GM21390 (cell line): Measurements from ENCODE around the gene PRKAG2.
"Not testable (repeated sequence)": the region's sequence is repeated elsewhere in the genome, so short reads cannot be mapped to it uniquely, and the experiment has no call there.

Experiments used
- ATAC-seq: cut with Tn5 transposase; IDR thresholded peaks from one replicate; pipeline ENCODE4 v1.9.1; 2021; ENCODE audit not compliant: unreplicated experiment

The PRKAG2 gene

GRCh38 chr7:151852486-151853396 lies 24.2 kb downstream of the PRKAG2 start:
- ATAC-seq = no peak

- no peak for ATAC-seq
Measured at GRCh38 chr7:151851782-151852181, 25.1 kb downstream of the PRKAG2 start.

GRCh38 chr7:151851145-151851751 lies 25.7 kb downstream of the PRKAG2 start:
- ATAC-seq = peak; percentile 59

- no peak for ATAC-seq
Measured at GRCh38 chr7:151850491-151851124, 26.3 kb downstream of the PRKAG2 start.

GRCh38 chr7:151849879-151850260 lies 27.0 kb downstream of the PRKAG2 start:
- ATAC-seq = no peak

GRCh38 chr7:151849008-151849878 lies 27.7 kb downstream of the PRKAG2 start:
- no peak for ATAC-seq

GRCh38 chr7:151847681-151848081 lies 29.2 kb downstream of the PRKAG2 start:
- no peak for ATAC-seq

- no peak for ATAC-seq
Measured at GRCh38 chr7:151847136-151847535, 29.8 kb downstream of the PRKAG2 start.

GRCh38 chr7:151845412-151846205 lies 31.3 kb downstream of the PRKAG2 start:
- ATAC-seq = no peak

GRCh38 chr7:151844825-151845200 lies 32.1 kb downstream of the PRKAG2 start:
- ATAC-seq = no peak

GRCh38 chr7:151844071-151844824 lies 32.7 kb downstream of the PRKAG2 start:
- ATAC-seq = no peak

- ATAC-seq = no peak
Measured at GRCh38 chr7:151843181-151843580, 33.7 kb downstream of the PRKAG2 start.

- ATAC-seq = not testable (repeated sequence)
Measured at GRCh38 chr7:151841395-151842051, 35.4 kb downstream of the PRKAG2 start.

- no peak for ATAC-seq
Measured at GRCh38 chr7:151840088-151840910, 36.6 kb downstream of the PRKAG2 start.

- peak; percentile 19 for ATAC-seq
Measured at GRCh38 chr7:151839451-151839921, 37.4 kb downstream of the PRKAG2 start.

- ATAC-seq = peak; percentile 65
Measured at GRCh38 chr7:151838861-151839381, 38.0 kb downstream of the PRKAG2 start.

- no peak for ATAC-seq
Measured at GRCh38 chr7:151838072-151838471, 38.8 kb downstream of the PRKAG2 start.
